ENCODE measurements around the gene SARS1. TPM values are rescaled to one million over a fixed set of nuclear protein-coding genes. Genes with fewer than 3 reads are reported as not detected.

Gene SARS1
- total and polyA plus RNA-seq, 8 donors: 139 to 189 (median 145) TPM

- no peaks in the 10 kb centered on the region for H3K36me3 ChIP-seq
- no peak for ATAC-seq
- H3K4me3 ChIP-seq: no peak overlapping the region
- H3K4me1 ChIP-seq: peaks cover 4 to 23% of the 10 kb centered on the region in 2 donors
- H3K27ac ChIP-seq: no peak overlapping the region
- DNase-seq: no peak
- intact Hi-C loops (cut with DNase I): no loop called here
- no peaks in the 10 kb centered on the region for H3K9me3 ChIP-seq
- no peak for TF ChIP-seq CTCF (IDR thresholded peaks at IDR 0.05)
- H3K27me3 ChIP-seq: no peaks in the 10 kb centered on the region
Observed at GRCh38 chr1:109191891-109192290, 21.8 kb upstream of the SARS1 start.

- Histone ChIP-seq H3K9me3 (no peaks in the 10 kb centered on the region), H3K27me3 (no peaks in the 10 kb centered on the region), H3K36me3 (no peaks in the 10 kb centered on the region), H3K27ac (no peak overlapping the region), H3K4me1 (peaks cover 6 to 18% of the 10 kb centered on the region in 2 donors), H3K4me3 (no peak overlapping the region)
- TF ChIP-seq CTCF (IDR thresholded peaks at IDR 0.05): no peak
- DNase-seq (no peak), ATAC-seq (no peak)
- intact Hi-C loops (cut with DNase I): no loop called here
Observed at GRCh38 chr1:109192433-109192832, 21.3 kb upstream of the SARS1 start.

DNA sequence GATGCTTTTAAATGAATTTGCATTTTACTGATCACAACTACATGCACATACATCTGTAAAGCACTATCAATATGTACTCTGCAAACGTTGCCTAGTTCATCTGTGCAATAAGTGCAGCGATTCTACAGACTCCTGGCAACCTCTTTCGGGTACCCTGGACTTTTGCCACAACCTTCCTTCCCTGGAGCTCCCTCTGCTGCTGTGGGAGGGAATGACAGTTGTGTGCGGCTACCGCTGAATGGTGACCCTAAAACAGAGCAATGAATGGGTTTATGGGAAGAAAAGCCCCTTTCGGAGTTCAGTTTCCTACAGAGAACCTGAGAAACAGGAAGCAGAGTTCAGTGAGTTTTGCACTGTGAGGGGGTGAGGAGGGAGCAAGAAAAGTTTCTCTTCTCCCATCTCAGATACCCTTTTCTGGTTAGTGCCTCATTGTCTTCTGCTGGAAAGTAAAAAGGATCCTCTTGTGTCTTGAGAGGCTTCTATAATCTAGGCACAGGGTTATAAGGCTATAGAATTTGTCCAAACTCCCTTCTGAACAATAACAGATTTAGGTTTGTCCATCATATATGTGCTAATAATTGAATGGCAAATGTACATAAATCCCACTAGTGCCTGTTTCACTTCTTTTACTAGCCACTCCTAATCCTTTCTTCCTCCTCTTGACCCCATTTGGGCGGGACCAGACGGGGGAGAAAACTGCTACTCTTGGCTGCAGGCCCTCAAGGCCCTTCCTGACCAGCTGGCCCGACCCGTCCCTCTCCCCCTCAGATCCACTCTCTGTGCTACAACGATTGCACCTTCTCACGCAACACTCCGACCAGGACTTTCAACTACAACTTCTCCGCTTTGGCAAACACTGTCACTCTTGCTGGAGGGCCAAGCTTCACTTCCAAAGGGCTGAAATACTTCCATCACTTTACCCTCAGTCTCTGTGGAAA lies 19.8 kb upstream of the SARS1 start:
- Histone ChIP-seq H3K27me3 (no peaks in the 10 kb centered on the region), H3K4me1 (peaks cover 14 to 22% of the 10 kb centered on the region in 2 donors), H3K36me3 (no peaks in the 10 kb centered on the region), H3K9me3 (no peaks in the 10 kb centered on the region), H3K4me3 (no peak overlapping the region), H3K27ac (no peak overlapping the region)
- peak; percentile 31 to 77 for TF ChIP-seq CTCF (IDR thresholded peaks at IDR 0.05)
- intact Hi-C loops (cut with DNase I): no loop called here
- DNase-seq: peak in 1 of 4 donors; percentile 48
- ATAC-seq: peak; percentile 82

GRCh38 chr1:109197158-109198042 lies 16.3 kb upstream of the SARS1 start:
- H3K4me3 ChIP-seq: no peak overlapping the region
- H3K4me1 ChIP-seq: peaks cover 14 to 20% of the 10 kb centered on the region in 2 donors
- peak; percentile 71 for ATAC-seq
- no peak for TF ChIP-seq CTCF (IDR thresholded peaks at IDR 0.05)
- H3K27ac ChIP-seq: peak overlapping the region; percentile 45 to 53
- no peaks in the 10 kb centered on the region for H3K27me3 ChIP-seq
- H3K36me3 ChIP-seq: no peaks in the 10 kb centered on the region
- DNase-seq: peak in 1 of 4 donors; percentile 62
- intact Hi-C loops (cut with DNase I): no loop called here
- H3K9me3 ChIP-seq: no peaks in the 10 kb centered on the region

Measured in left lung (tissue), 10 donors.